Measurements from ENCODE around the gene TTC33.
"Not testable (repeated sequence)": the region's sequence is repeated elsewhere in the genome, so short reads cannot be mapped to it uniquely, and the experiment has no call there.

TTC33 gene

DNA sequence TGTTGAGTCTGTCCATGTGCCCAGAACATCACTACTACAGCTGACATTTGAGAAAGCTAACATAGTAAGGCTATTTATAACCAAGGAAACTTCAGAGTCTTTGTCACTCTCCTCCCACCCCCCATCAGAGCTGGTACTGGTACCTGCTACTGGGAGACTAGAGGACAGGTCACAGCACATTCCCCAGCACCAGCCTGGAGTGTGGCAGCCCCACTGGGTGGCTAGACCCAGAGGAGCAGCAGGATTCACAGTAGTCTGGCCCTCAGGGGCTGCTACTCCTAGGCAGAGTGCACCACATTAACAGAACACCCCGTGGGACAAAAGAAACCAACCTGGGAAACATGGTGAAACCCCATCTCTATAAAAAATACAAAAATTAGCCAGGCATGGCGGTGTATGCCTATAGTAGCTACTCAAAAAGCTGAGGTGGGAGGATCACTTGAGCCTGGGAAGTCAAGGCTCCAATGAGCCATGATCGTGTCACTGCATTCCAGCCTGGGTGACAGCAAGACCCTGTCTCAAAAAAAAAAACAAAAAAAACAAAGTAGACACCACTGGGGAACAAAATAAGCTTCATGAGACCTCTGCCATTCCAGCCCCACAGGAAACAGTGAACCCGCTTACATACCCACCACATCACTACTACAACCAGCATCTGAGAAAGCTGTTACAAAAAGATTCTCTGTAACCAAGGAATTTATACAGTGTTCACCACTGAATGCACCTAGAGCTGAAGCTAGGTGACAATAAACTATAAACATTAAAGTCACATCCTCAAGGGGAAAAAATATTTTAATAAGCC is 102.3 kb downstream of the TTC33 start:
- no peak for DNase-seq (ENCODE audit: low read depth, low spot score)

- DNase-seq (ENCODE audit: low read depth, low spot score), result no peak
Measured at GRCh38 chr5:40652441-40653220, 103.1 kb downstream of the TTC33 start.

- DNase-seq (ENCODE audit: low read depth, low spot score), result no peak
Measured at GRCh38 chr5:40651201-40651600, 104.6 kb downstream of the TTC33 start.

- no peak for DNase-seq (ENCODE audit: low read depth, low spot score)
Measured at GRCh38 chr5:40649463-40650030, 106.2 kb downstream of the TTC33 start.

DNA sequence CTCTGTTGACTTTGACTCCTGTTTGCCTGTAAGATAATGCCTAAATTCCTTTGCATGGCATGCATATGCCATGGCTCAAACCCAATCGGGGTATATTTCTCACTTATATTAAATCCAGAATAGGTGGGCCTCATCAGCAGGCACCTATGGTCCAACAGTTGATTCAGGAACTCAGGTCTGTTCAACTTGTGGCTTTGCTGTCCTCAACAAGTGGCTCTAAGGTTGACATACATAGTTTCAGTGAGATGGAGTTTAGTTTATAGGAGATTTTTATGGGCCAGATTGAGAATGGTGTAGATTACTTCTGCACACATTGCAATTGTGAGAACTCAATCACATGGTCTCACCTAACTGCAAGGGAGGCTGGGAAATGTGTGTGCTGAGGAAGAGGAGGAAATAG is 107.6 kb downstream of the TTC33 start:
- DNase-seq (ENCODE audit: low read depth, low spot score), result no peak

- DNase-seq (ENCODE audit: low read depth, low spot score), result no peak
Measured at GRCh38 chr5:40646266-40646665, 109.5 kb downstream of the TTC33 start.

DNA sequence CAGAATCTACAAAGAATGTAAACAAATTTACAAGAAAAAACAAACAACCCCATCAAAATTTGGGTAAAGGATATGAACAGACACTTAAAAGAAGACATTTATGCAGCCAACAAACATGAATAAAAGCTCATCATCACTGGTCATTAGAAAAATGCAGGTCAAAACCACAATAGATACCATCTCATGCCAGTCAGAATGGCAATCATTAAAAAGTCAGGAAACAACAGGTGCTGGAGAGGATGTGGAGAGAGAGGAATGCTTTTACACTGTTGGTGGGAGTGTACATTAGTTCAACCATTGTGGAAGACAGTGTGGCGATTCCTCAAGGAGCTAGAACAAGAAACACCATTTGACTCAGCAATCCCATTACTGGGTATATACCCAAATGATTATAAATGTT is 116.2 kb downstream of the TTC33 start:
- not testable (repeated sequence) for DNase-seq (ENCODE audit: low read depth, low spot score)

DNA sequence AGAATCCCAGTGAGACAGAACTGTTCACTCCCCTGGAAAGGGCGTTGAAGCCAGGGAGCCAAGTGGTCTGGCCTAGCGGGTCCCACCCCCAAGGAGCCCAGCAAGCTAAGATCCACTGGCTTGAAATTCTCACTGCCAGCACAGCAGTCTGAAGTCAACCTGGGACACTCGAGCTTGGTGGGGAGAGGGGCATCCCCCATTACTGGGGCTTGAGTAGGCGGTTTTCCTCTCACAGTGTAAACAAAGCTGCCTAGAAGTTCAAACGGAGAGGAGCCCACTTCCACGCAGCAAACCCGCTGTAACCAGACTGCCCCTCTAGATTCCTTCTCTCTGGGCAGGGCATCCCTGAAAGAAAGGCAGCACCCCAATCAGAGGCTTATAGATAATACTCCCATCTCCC is 121.2 kb downstream of the TTC33 start:
- no peak for DNase-seq (ENCODE audit: low read depth, low spot score)

DNA sequence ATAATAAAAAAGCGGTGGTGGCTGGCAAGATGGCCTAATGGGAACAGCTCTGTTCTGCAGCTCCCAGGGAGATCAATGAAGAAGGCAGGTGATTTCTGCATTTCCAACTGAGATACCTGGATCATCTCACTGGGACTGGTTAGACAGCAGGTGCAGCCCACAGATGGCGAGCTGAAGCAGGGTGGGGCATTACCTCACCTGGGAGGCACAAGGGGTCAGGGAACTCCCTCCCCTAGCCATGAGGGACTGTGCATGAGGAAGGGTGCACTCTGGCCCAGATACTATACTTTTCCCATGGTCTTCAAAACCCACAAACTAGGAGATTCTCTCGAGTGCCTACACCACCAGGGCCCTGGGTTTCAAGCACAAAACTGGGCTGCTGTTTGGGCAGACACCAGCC is 121.6 kb downstream of the TTC33 start:
- no peak for DNase-seq (ENCODE audit: low read depth, low spot score)

GRCh38 chr5:40631236-40631635 is 124.5 kb downstream of the TTC33 start:
- no peak for DNase-seq (ENCODE audit: low read depth, low spot score)

DNA sequence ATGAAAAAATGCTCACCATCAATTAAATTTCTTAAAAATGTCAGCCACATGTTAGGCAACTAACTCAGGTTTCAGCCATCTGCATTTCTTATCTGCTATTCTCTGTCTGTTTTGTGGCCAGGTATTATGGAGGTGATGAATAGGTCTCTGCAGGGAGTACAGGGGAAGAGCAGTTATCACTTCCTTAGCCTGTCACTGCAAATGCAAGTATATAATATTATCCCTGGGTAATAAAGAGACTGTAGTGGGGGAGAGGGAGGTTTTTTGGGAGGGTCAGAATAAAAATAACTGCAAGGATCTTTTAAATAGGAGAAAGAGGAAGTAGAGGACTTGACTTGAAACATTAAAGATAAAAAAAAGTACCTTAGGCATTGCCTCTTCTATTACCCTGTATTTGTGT is 125.6 kb downstream of the TTC33 start:
- no peak for DNase-seq (ENCODE audit: low read depth, low spot score)

DNA sequence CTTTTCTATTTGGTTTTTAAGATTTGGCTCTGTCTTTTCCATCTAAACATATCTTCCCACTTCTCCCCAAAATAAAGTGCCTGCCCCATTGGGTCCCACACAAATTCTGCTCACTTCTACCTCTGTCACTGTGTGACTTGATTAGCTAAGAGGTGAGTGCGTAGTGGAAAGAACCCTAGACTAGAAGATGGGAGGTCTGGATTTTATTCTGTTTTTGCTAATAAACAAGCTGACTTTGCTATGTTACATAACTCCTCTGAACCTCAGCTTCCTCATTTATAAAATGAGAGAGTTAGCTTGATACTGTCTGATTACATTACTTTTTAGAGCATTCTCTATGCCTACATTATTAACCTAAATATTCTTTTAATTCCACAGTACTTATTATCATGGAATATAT is 127.4 kb downstream of the TTC33 start:
- DNase-seq (ENCODE audit: low read depth, low spot score), result no peak

DNA sequence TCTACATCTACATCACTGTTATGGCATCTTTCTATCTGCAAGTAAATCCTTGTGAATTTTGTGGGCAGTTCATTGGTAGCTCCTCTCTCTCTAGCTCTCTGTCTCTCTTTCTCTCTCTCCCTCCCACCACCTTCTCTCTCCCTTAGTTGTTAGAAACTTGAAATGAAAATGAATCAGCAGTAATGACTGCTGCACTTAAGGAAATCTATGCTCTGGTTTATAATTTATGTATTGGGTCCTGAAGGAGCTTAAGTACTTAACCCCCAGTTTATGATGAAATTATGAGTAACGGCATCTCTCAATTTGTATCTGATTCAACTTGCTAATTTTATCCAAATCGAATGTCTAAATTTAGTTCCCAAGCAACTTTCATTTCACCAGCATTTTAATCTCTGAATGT is 128.1 kb downstream of the TTC33 start:
- no peak for DNase-seq (ENCODE audit: low read depth, low spot score)

- no peak for DNase-seq (ENCODE audit: low read depth, low spot score)
Measured at GRCh38 chr5:40626801-40627200, 129.0 kb downstream of the TTC33 start.

DNA sequence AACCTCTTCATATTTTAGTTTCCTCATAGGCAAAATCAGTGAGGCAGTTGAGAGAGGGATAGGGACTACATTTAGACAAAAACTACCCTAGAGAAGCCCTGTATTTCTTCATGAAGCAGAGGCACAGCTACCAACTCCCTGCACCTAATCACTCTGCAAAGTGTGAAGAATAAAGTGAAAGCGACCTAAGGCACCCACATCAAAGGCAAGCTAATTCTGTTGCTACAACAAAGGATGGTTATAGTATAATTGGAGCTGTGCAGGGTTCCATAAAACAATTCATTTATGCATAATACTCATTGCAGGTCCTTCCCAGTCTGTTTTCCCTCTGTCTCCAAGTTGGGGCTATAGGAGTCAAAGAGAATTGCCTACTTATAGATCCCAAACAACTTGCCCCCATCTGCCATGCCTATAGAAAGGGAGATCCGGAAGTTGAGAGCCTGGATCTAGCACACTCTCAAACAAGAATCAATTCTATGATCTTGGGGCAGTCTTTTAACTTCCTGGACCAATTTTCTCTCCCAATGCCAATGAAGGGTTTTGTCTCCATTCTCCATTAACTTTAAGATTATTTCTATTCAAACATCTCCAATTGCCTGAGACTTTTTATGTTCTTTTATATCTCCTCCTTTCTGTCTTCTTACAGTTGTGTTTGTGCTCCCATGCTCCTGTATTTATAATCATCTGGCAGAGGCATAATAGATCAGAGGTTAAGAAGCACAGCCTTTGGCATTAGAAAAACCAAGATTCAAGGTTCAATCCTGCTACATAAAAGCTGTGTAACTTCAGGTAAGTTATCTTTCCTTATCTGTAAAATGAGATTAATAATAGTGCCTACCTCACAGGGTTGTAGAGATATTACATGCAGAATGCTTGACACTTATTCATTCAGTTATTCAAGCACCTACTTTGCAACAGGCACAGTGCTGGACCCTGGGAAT is 132.0 kb downstream of the TTC33 start:
- no peak for DNase-seq (ENCODE audit: low read depth, low spot score)

DNA sequence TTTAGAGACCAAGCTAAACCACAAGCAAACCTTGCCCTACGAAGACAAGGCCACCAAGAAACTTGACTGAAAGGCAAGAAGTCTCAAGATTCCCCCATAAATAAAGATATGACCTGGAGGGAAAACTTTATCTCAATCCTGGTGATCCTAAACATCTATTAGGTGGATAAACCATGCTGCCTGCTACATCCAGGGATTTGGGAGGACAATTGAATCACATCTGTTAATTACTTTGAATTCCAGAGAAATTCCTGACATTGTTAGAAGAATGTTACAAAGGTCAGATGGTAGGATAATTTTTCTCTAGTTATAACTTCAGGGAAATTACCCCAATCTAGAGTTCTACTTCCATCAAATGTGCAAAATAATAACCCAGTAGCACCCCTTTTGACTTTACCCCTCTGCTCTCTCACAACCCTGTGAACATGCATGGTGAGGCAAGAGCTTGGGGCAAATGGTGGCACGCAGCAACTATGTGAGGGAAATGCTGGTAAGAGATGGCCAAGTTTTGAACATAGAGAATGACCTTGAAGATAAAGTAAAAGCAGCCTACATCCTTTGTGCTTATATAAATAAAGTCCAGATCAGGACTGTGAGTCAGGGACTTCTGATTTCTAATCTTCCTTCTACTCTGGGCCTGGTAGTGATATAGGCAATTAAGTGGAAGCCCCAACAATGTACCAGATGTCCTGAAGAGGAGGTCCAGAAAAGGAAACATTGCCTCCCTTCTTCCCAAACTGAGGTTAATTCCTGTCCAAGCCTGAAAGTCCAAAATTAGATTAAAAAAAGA is 133.1 kb downstream of the TTC33 start:
- no peak for DNase-seq (ENCODE audit: low read depth, low spot score)

- DNase-seq (ENCODE audit: low read depth, low spot score), result no peak
Measured at GRCh38 chr5:40619421-40619820, 136.3 kb downstream of the TTC33 start.

DNA sequence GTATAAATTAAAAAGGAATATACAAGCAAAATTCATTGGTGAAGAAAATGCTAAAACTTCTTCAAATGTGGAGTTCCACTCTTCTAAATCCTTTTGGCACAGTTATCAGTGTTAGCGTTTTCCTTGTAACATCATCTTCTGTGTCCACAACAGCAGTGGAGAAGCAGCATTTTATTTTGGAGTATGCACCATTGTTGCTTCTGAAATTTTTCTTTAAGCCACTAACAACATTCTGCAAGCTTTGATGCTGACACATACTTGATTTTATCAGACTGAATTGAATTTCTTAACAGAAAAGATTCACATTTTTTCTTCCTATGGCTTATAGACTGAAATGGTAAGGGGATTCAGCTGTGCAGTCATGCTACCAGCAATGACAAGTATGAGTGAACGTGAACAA is 136.8 kb downstream of the TTC33 start:
- no peak for DNase-seq (ENCODE audit: low read depth, low spot score)

DNA sequence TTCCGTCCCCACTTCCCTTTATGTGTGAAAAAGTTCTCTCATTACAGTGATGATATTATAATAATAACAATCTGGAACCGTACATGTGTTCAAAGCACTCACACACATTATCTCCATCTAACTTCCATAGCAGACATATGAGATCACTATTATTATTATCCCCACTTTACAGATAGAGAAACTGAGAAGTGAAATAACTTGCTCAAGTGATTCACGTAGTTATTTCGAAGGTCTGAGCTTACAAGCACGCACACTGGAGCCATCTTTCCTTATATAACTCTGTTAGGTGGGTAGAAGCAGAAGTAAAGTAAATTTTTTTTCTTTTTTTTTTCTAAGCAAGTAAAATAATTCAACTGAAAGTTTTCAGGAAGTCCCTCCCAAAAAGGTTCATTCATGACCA is 139.0 kb downstream of the TTC33 start:
- DNase-seq (ENCODE audit: low read depth, low spot score), result no peak

DNA sequence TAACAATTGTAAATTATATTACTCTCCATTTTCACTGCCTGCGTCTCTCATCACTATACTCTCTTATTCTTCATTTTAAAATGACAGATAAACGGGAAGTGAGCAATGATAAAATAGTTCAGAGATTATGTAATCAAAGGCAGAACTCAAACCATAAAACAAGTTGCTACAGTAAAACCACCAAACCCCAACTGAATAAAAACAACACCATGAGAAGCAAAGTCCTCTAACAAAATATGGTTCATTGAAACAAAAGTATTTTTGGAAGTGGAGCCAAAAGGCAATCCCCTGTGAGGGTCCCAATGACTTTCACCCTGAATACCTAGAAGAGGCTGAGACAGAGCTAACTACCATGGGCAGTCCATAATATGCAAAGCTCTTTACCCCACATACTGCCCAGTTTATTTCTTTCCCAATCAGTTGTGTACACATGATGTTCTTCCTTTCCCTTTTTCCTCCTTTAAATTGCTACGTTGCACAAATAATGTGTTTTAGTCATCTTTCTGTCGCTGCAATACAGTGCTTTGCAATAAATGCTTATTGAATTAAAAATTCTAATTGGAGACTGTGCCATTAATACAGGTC is 140.1 kb downstream of the TTC33 start:
- DNase-seq (ENCODE audit: low read depth, low spot score), result no peak

All from activated naive CD8-positive, alpha-beta T cell treated with anti-CD3 and anti-CD28 coated beads, Interleukin-2, amount 50 U/mL, for 16 hours (primary cell).